ENCODE results near the gene PLD4. TPM values are rescaled to one million over a fixed set of nuclear protein-coding genes. Genes with fewer than 3 reads are reported as not detected.

The PLD4 gene
- total RNA-seq, 1 experiment from 2014 or later, result 0.15 TPM

DNA sequence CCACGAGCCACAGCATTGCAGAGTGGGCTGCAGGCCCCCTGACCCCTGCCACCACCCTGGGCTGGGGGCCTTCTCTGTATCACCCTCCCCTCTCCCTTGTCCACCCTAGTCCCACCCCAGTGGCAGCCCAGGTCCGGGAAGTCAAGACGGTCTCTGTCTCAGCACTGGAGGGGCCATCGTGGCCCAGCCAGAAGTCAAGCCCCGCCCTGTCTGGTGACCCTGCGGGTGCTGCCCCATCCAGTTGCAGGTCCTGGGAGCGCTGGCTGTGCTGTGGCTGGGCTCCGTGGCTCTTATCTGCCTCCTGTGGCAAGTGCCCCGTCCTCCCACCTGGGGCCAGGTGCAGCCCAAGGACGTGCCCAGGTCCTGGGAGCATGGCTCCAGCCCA, 2.7 kb downstream of the PLD4 start:
- no TSS peak for BruUV-seq (replicated peaks)
- POLR2A ChIA-PET, result no interaction called here
- in situ Hi-C loops (cut with HindIII; ENCODE audit: low pct_unique_long_range_greater_than_20kb, low sequenced_read_pairs), result no loop called here
- CTCF ChIA-PET, result no interaction called here
- DNase-seq (ENCODE audit: low read depth, low spot score) (no peak), ATAC-seq (no peak)
- no peak overlapping the region for H3K27ac ChIP-seq (ENCODE audit: low read length)
- H3K36me3 ChIP-seq (ENCODE audit: control insufficient read depth, insufficient read depth, low read length), result no peaks in the 10 kb centered on the region
- intact Hi-C loops (cut with micrococcal nuclease; ENCODE audit: unreplicated experiment), result no loop called here
- H3K27me3 ChIP-seq (ENCODE audit: control insufficient read depth, insufficient read depth, low read length), result no peaks in the 10 kb centered on the region
- no peaks in the 10 kb centered on the region for H3K9me3 ChIP-seq (ENCODE audit: control insufficient read depth, insufficient read depth, low read depth, low read length)
- H3K4me3 ChIP-seq (ENCODE audit: low read depth in 2 of 2, low read length in 2 of 2), result no peak overlapping the region
- H3K4me1 ChIP-seq (ENCODE audit: control insufficient read depth, insufficient read depth, low read length), result no peaks in the 10 kb centered on the region; the same call in 1 of the 2 replicates
- TF ChIP-seq, protein P1, sequence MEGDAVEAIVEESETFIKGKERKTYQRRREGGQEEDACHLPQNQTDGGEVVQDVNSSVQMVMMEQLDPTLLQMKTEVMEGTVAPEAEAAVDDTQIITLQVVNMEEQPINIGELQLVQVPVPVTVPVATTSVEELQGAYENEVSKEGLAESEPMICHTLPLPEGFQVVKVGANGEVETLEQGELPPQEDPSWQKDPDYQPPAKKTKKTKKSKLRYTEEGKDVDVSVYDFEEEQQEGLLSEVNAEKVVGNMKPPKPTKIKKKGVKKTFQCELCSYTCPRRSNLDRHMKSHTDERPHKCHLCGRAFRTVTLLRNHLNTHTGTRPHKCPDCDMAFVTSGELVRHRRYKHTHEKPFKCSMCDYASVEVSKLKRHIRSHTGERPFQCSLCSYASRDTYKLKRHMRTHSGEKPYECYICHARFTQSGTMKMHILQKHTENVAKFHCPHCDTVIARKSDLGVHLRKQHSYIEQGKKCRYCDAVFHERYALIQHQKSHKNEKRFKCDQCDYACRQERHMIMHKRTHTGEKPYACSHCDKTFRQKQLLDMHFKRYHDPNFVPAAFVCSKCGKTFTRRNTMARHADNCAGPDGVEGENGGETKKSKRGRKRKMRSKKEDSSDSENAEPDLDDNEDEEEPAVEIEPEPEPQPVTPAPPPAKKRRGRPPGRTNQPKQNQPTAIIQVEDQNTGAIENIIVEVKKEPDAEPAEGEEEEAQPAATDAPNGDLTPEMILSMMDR (IDR thresholded peaks at IDR 0.05), result no peak
- TF ChIP-seq SIN3A (IDR thresholded peaks at IDR 0.05; ENCODE audit: borderline replicate concordance, insufficient read depth, low read depth, low read length), result no peak

DNA sequence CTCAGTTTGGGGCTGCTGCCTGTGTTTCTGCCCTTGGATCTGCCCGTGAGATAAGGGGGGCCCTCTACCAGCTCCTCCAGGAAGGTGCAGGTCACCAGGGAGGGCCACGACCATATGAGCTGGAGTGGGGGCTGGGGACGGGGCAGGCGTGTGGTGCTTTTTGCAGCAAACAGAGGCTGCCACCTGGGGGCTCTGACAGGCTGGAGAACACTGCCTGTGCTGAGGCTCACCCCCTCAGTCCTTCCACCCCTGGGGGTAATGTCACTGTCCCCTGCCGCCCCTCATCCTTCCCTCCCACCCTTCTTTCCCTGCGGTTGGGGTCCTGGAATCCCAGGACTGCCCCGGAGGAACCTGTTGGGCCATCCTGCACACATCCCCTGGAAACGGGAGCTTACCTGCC, 3.2 kb downstream of the PLD4 start:
- no TSS peak for BruUV-seq (replicated peaks)
- no peak overlapping the region for H3K4me3 ChIP-seq (ENCODE audit: low read depth in 2 of 2, low read length in 2 of 2)
- DNase-seq (ENCODE audit: low read depth, low spot score), result no peak
- H3K36me3 ChIP-seq (ENCODE audit: control insufficient read depth, insufficient read depth, low read length), result no peaks in the 10 kb centered on the region
- ChIA-PET CTCF (no interaction called here), POLR2A (no interaction called here)
- H3K4me1 ChIP-seq (ENCODE audit: control insufficient read depth, insufficient read depth, low read length), result no peaks in the 10 kb centered on the region; the same call in 1 of the 2 replicates
- in situ Hi-C loops (cut with HindIII; ENCODE audit: low pct_unique_long_range_greater_than_20kb, low sequenced_read_pairs) (no loop called here), intact Hi-C loops (cut with micrococcal nuclease; ENCODE audit: unreplicated experiment) (no loop called here)
- no peak overlapping the region for H3K27ac ChIP-seq (ENCODE audit: low read length)
- TF ChIP-seq, protein P1 (IDR thresholded peaks at IDR 0.05), result no peak
- TF ChIP-seq POLR2AphosphoS5 (IDR thresholded peaks at IDR 0.05; ENCODE audit: low read depth, low read length) (no peak), TCF7L2 (IDR thresholded peaks at IDR 0.05; ENCODE audit: low read depth, low read length) (no peak), SIN3A (IDR thresholded peaks at IDR 0.05; ENCODE audit: borderline replicate concordance, insufficient read depth, low read depth, low read length) (no peak)
- TF ChIP-seq, protein P2, sequence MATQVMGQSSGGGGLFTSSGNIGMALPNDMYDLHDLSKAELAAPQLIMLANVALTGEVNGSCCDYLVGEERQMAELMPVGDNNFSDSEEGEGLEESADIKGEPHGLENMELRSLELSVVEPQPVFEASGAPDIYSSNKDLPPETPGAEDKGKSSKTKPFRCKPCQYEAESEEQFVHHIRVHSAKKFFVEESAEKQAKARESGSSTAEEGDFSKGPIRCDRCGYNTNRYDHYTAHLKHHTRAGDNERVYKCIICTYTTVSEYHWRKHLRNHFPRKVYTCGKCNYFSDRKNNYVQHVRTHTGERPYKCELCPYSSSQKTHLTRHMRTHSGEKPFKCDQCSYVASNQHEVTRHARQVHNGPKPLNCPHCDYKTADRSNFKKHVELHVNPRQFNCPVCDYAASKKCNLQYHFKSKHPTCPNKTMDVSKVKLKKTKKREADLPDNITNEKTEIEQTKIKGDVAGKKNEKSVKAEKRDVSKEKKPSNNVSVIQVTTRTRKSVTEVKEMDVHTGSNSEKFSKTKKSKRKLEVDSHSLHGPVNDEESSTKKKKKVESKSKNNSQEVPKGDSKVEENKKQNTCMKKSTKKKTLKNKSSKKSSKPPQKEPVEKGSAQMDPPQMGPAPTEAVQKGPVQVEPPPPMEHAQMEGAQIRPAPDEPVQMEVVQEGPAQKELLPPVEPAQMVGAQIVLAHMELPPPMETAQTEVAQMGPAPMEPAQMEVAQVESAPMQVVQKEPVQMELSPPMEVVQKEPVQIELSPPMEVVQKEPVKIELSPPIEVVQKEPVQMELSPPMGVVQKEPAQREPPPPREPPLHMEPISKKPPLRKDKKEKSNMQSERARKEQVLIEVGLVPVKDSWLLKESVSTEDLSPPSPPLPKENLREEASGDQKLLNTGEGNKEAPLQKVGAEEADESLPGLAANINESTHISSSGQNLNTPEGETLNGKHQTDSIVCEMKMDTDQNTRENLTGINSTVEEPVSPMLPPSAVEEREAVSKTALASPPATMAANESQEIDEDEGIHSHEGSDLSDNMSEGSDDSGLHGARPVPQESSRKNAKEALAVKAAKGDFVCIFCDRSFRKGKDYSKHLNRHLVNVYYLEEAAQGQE (IDR thresholded peaks at IDR 0.05; ENCODE audit: insufficient read depth in 1 of 2, low read depth in 2 of 2, low read length in 1 of 2), result no peak
- H3K9me3 ChIP-seq (ENCODE audit: control insufficient read depth, insufficient read depth, low read depth, low read length), result no peaks in the 10 kb centered on the region
- no peak for ATAC-seq
- H3K27me3 ChIP-seq (ENCODE audit: control insufficient read depth, insufficient read depth, low read length), result no peaks in the 10 kb centered on the region
